GM23248 (cell line): ENCODE data around the gene NDUFB10. TPM values are rescaled to one million over a fixed set of nuclear protein-coding genes. Genes with fewer than 3 reads are reported as not detected.

Source experiments
- DNase-seq: peaks from one replicate; pipeline ENCODE4 v3.0.0-alpha.2; 2015
- H2AFZ ChIP-seq: fragments of 200-600 bp; sonication (generic); 2 replicates; pipeline ENCODE4 v1.6.1; 2016; ENCODE audit warnings: antibody characterized with exemption
- H3F3A ChIP-seq: fragments of 200-600 bp; sonication (generic); 2 replicates; pipeline ENCODE4 v1.6.1; 2016; ENCODE audit warnings: mild to moderate bottlenecking, antibody characterized with exemption, mixed run types; ENCODE audit not compliant: insufficient read depth
- H3K27ac ChIP-seq: fragments of 200-600 bp; sonication (generic); 2 replicates; pipeline ENCODE4 v1.5.1; 2016; ENCODE audit warnings: mild to moderate bottlenecking
- H3K27me3 ChIP-seq: fragments of 200-600 bp; sonication (generic); replicated peaks from 2 replicates; pipeline ENCODE4 v1.6.1; 2016; ENCODE audit warnings: mild to moderate bottlenecking; ENCODE audit not compliant: insufficient read depth
- H3K36me3 ChIP-seq: fragments of 200-600 bp; sonication (generic); 2 replicates; pipeline ENCODE4 v1.6.1; 2016; ENCODE audit warnings: low read depth, mild to moderate bottlenecking
- H3K4me1 ChIP-seq: fragments of 200-600 bp; sonication (generic); 2 replicates; pipeline ENCODE4 v1.6.1; 2016; ENCODE audit warnings: mild to moderate bottlenecking; ENCODE audit not compliant: insufficient read depth
- H3K4me2 ChIP-seq: fragments of 200-600 bp; sonication (generic); one replicate; pipeline ENCODE4 v1.6.1; 2016; ENCODE audit warnings: mild to moderate bottlenecking; ENCODE audit not compliant: unreplicated experiment
- H3K4me3 ChIP-seq: fragments of 200-600 bp; sonication (generic); 2 replicates; pipeline ENCODE4 v1.5.1; 2016; ENCODE audit warnings: mild to moderate bottlenecking
- H3K79me2 ChIP-seq: fragments of 200-600 bp; sonication (generic); 2 replicates; pipeline ENCODE4 v1.6.1; 2016; ENCODE audit warnings: mild to moderate bottlenecking; ENCODE audit not compliant: insufficient read depth
- H3K9ac ChIP-seq: fragments of 200-600 bp; sonication (generic); 2 replicates; pipeline ENCODE4 v1.6.1; 2016; ENCODE audit warnings: mild to moderate bottlenecking
- H3K9me2 ChIP-seq: fragments of 200-600 bp; sonication (generic); 2 replicates; pipeline ENCODE4 v1.6.1; 2016; ENCODE audit warnings: mixed run types, mild to moderate bottlenecking, moderate library complexity; ENCODE audit not compliant: insufficient read depth
- H3K9me3 ChIP-seq: fragments of 200-600 bp; sonication (generic); one replicate; pipeline ENCODE4 v1.6.1; 2017; ENCODE audit warnings: low read depth
- H4K20me1 ChIP-seq: fragments of 200-600 bp; sonication (generic); 2 replicates; pipeline ENCODE4 v1.6.0; 2016; ENCODE audit not compliant: insufficient read depth
- EZH2 ChIP-seq: fragments of 200-600 bp; sonication (generic); IDR thresholded peaks from 2 replicates; pipeline ENCODE4 v1.6.1; 2018; ENCODE audit warnings: antibody characterized with exemption, mild to moderate bottlenecking; ENCODE audit not compliant: insufficient read depth, poor library complexity, severe bottlenecking
- EZH2phosphoT487 ChIP-seq: fragments of 200-600 bp; sonication (generic); IDR thresholded peaks from 2 replicates; pipeline ENCODE4 v1.6.1; 2018; ENCODE audit warnings: antibody characterized with exemption, moderate library complexity, mild to moderate bottlenecking, low read depth; ENCODE audit not compliant: insufficient read depth
- WGBS, 2 experiments: methylation state at CpG; one replicate each; pipeline ENCODE4 v1.1.6; 2015 to 2017; ENCODE audit warnings: low lambda C conversion rate in 2 of 2, low coverage in 1 of 2; ENCODE audit errors: missing lambda C conversion rate in 2 of 2; 5-methylcytosine and 5-hydroxymethylcytosine counted together
- in situ Hi-C: fragments of 300-500 bp; cut with MboI; formaldehyde crosslinking; loops from 2 replicates; pipeline ENCODE4 v1.15.0; 2020
- polyA plus RNA-seq: library from polyadenylated mRNA; unstranded; fragments of >200 nt; fragmentation: Nextera tagmentation; extraction: Ambion mirVana; gene quantifications from 2 replicates; pipeline ENCODE4 v1.2.1, GENCODE V29; 2016
- total RNA-seq: library from RNA; depleted of rRNA; stranded (reverse); fragments of >200 nt; shearing (Covaris generic); gene quantifications from 2 replicates; pipeline ENCODE4 v1.2.3, GENCODE V29; 2014

Gene NDUFB10
- total and polyA plus RNA-seq, 2 experiments from 2014 or later: 136 to 266 TPM

- WGBS, 2 experiments: 94% methylated on average over 39 to 42 of the region's 42 CpGs
- Histone ChIP-seq H3K9me2 (no peaks in the 10 kb centered on the region), H3K27me3 (0 out of 2 replicates have a peak, but pooled peaks cover 1% of the 10 kb centered on the region), H3F3A (no peaks in the 10 kb centered on the region), H3K79me2 (peaks cover 30% of the 10 kb centered on the region), H3K4me2 (no peak overlapping the region), H3K36me3 (no peaks in the 10 kb centered on the region; the same call in 1 of the 2 replicates), H3K4me3 (no peak overlapping the region), H3K9ac (no peak overlapping the region), H3K4me1 (0 out of 2 replicates have a peak, but pooled peaks cover 6% of the 10 kb centered on the region), H2AFZ (no peak overlapping the region), H4K20me1 (no peaks in the 10 kb centered on the region), H3K27ac (no peak overlapping the region), H3K9me3 (no peaks in the 10 kb centered on the region)
- DNase-seq: no peak
- TF ChIP-seq EZH2phosphoT487 (no peak), EZH2 (no peak)
- in situ Hi-C loops: no loop called here
Measured at GRCh38 chr16:1974157-1975070, 15.1 kb downstream of the NDUFB10 start.

- TF ChIP-seq EZH2phosphoT487 (no peak), EZH2 (no peak)
- in situ Hi-C loops: no loop called here
- Histone ChIP-seq H3K4me1 (0 out of 2 replicates have a peak, but pooled peaks cover 6% of the 10 kb centered on the region), H3K79me2 (peaks cover 29% of the 10 kb centered on the region), H3F3A (no peaks in the 10 kb centered on the region), H3K9me3 (no peaks in the 10 kb centered on the region), H3K27me3 (peaks cover 12% of the 10 kb centered on the region; the same call in 1 of the 2 replicates), H3K4me3 (no peak overlapping the region), H3K9me2 (no peaks in the 10 kb centered on the region), H3K36me3 (no peaks in the 10 kb centered on the region; the same call in 1 of the 2 replicates), H3K27ac (no peak overlapping the region), H3K4me2 (no peak overlapping the region), H2AFZ (no peak overlapping the region), H4K20me1 (no peaks in the 10 kb centered on the region), H3K9ac (no peak overlapping the region)
- 92 to 93% methylated on average over 32 of the region's 33 CpGs for WGBS, 2 experiments
- DNase-seq: no peak
Measured at GRCh38 chr16:1975432-1976215, 16.3 kb downstream of the NDUFB10 start.

- H3K36me3 ChIP-seq: no peaks in the 10 kb centered on the region; the same call in 1 of the 2 replicates
- H3K79me2 ChIP-seq: peaks cover 24% of the 10 kb centered on the region
- 95% methylated on average over 8 of the region's 8 CpGs for WGBS, 2 experiments
- TF ChIP-seq EZH2 (no peak), EZH2phosphoT487 (no peak)
- no peak overlapping the region for H3K4me2 ChIP-seq
- H3K4me1 ChIP-seq: 0 out of 2 replicates have a peak, but pooled peaks cover 1% of the 10 kb centered on the region
- H3K4me3 ChIP-seq: no peak overlapping the region
- no peak overlapping the region for H3K9ac ChIP-seq
- H3F3A ChIP-seq: no peaks in the 10 kb centered on the region
- in situ Hi-C loops: no loop called here
- H3K9me2 ChIP-seq: no peaks in the 10 kb centered on the region
- no peak for DNase-seq
- H4K20me1 ChIP-seq: no peaks in the 10 kb centered on the region
- H2AFZ ChIP-seq: no peak overlapping the region
- peaks cover 18% of the 10 kb centered on the region for H3K27me3 ChIP-seq
- H3K9me3 ChIP-seq: no peaks in the 10 kb centered on the region
- no peak overlapping the region for H3K27ac ChIP-seq
Measured at GRCh38 chr16:1976216-1976520, 16.8 kb downstream of the NDUFB10 start.

DNA sequence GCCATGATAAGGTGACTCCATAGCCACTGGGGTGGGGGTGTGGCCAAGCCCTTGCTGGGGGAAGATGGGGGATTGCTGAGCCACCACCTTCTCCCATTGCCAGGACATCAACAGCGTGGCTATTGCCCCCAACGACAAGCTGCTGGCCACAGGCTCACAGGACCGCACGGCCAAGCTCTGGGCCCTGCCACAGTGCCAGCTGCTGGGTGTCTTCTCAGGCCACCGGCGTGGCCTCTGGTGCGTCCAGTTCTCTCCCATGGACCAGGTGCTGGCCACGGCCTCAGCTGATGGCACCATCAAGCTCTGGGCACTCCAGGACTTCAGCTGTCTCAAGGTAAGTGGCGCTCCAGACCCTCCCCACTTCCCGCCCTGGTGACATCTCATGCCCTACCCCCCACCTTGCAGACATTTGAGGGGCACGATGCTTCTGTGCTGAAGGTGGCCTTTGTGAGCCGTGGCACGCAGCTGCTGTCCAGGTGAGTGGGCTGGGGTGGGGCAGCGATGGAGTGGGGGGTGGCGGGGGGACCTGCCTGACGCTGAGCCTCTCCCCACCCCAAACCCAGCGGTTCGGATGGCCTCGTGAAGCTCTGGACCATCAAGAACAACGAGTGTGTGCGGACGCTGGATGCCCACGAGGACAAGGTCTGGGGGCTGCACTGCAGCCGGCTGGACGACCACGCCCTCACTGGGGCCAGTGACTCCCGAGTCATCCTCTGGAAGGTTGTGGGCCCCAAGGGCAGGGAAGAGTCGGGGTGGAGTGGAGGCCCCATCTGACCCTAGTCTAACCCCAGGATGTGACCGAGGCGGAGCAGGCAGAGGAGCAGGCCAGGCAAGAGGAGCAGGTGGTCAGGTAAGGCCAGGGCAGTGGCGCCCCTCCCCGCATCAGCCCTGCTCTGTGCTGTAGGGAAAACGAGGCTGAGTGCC is 17.9 kb downstream of the NDUFB10 start:
- in situ Hi-C loops: no loop called here
- H2AFZ ChIP-seq: no peak overlapping the region
- no peak overlapping the region for H3K9ac ChIP-seq
- H3K36me3 ChIP-seq: no peaks in the 10 kb centered on the region; the same call in 1 of the 2 replicates
- no peaks in the 10 kb centered on the region for H3K4me1 ChIP-seq
- 91 to 92% methylated on average over 23 to 32 of the region's 33 CpGs for WGBS, 2 experiments
- peaks cover 21% of the 10 kb centered on the region for H3K79me2 ChIP-seq
- DNase-seq: no peak
- H3K9me3 ChIP-seq: no peaks in the 10 kb centered on the region
- H4K20me1 ChIP-seq: no peaks in the 10 kb centered on the region
- TF ChIP-seq EZH2: no peak
- no peak for TF ChIP-seq EZH2phosphoT487
- H3K27me3 ChIP-seq: peaks cover 21% of the 10 kb centered on the region
- H3K9me2 ChIP-seq: no peaks in the 10 kb centered on the region
- H3K4me3 ChIP-seq: no peak overlapping the region
- H3K27ac ChIP-seq: no peak overlapping the region
- no peaks in the 10 kb centered on the region for H3F3A ChIP-seq
- H3K4me2 ChIP-seq: no peak overlapping the region
